ENCODE measurements around the gene RALB. TPM values are rescaled to one million over a fixed set of nuclear protein-coding genes. Genes with fewer than 3 reads are reported as not detected.
A peak's percentile ranks its signal among the peaks of the same experiment; 100 is the strongest.
"Not testable (repeated sequence)": the region's sequence is repeated elsewhere in the genome, so short reads cannot be mapped to it uniquely, and the experiment has no call there.

Gene RALB
- total RNA-seq, 1 experiment from 2014 or later: 126 TPM

- DNase-seq (ENCODE audit: low spot score): no peak
Observed at GRCh38 chr2:120224735-120225548, 27.7 kb upstream of the RALB start.

- no peak for DNase-seq (ENCODE audit: low spot score)
Observed at GRCh38 chr2:120225549-120226065, 27.0 kb upstream of the RALB start.

- DNase-seq (ENCODE audit: low spot score): no peak
Observed at GRCh38 chr2:120226316-120226715, 26.3 kb upstream of the RALB start.

- DNase-seq (ENCODE audit: low spot score): no peak
Observed at GRCh38 chr2:120227111-120227991, 25.3 kb upstream of the RALB start.

- DNase-seq (ENCODE audit: low spot score): no peak
Observed at GRCh38 chr2:120228503-120228902, 24.1 kb upstream of the RALB start.

- DNase-seq (ENCODE audit: low spot score): no peak
Observed at GRCh38 chr2:120229341-120229740, 23.3 kb upstream of the RALB start.

- DNase-seq (ENCODE audit: low spot score): no peak
Observed at GRCh38 chr2:120230515-120231471, 21.9 kb upstream of the RALB start.

- no peak for DNase-seq (ENCODE audit: low spot score)
Observed at GRCh38 chr2:120231564-120231973, 21.1 kb upstream of the RALB start.

- DNase-seq (ENCODE audit: low spot score): peak; percentile 56
Observed at GRCh38 chr2:120231974-120232635, 20.5 kb upstream of the RALB start.

GRCh38 chr2:120233292-120233691 lies 19.4 kb upstream of the RALB start:
- no peak for DNase-seq (ENCODE audit: low spot score)

- not testable (repeated sequence) for DNase-seq (ENCODE audit: low spot score)
Observed at GRCh38 chr2:120235158-120235557, 17.5 kb upstream of the RALB start.

- DNase-seq (ENCODE audit: low spot score): no peak
Observed at GRCh38 chr2:120235681-120236080, 17.0 kb upstream of the RALB start.

- no peak for DNase-seq (ENCODE audit: low spot score)
Observed at GRCh38 chr2:120236316-120236715, 16.3 kb upstream of the RALB start.

- DNase-seq (ENCODE audit: low spot score): no peak
Observed at GRCh38 chr2:120236791-120237190, 15.9 kb upstream of the RALB start.

GRCh38 chr2:120237491-120237902 lies 15.2 kb upstream of the RALB start:
- peak; percentile 97 for DNase-seq (ENCODE audit: low spot score)

- DNase-seq (ENCODE audit: low spot score): peak; percentile 98
Observed at GRCh38 chr2:120238728-120239487, 13.7 kb upstream of the RALB start.

GRCh38 chr2:120239488-120240287 lies 13.0 kb upstream of the RALB start:
- peak; percentile 97 for DNase-seq (ENCODE audit: low spot score)

GRCh38 chr2:120240901-120241429 lies 11.7 kb upstream of the RALB start:
- DNase-seq (ENCODE audit: low spot score): no peak

GRCh38 chr2:120241684-120242083 lies 11.0 kb upstream of the RALB start:
- DNase-seq (ENCODE audit: low spot score): no peak

All from A172 (cell line).